GM18907 (cell line): Measurements from ENCODE around the gene IQGAP2.
A peak's percentile ranks its signal among the peaks of the same experiment; 100 is the strongest.
"Not testable (repeated sequence)": the region's sequence is repeated elsewhere in the genome, so short reads cannot be mapped to it uniquely, and the experiment has no call there.

Experiments used
- ATAC-seq: cut with Tn5 transposase; IDR thresholded peaks from one replicate; pipeline ENCODE4 v1.9.1; 2021; ENCODE audit warnings: mild to moderate bottlenecking, moderate library complexity; ENCODE audit not compliant: unreplicated experiment

IQGAP2 gene

DNA sequence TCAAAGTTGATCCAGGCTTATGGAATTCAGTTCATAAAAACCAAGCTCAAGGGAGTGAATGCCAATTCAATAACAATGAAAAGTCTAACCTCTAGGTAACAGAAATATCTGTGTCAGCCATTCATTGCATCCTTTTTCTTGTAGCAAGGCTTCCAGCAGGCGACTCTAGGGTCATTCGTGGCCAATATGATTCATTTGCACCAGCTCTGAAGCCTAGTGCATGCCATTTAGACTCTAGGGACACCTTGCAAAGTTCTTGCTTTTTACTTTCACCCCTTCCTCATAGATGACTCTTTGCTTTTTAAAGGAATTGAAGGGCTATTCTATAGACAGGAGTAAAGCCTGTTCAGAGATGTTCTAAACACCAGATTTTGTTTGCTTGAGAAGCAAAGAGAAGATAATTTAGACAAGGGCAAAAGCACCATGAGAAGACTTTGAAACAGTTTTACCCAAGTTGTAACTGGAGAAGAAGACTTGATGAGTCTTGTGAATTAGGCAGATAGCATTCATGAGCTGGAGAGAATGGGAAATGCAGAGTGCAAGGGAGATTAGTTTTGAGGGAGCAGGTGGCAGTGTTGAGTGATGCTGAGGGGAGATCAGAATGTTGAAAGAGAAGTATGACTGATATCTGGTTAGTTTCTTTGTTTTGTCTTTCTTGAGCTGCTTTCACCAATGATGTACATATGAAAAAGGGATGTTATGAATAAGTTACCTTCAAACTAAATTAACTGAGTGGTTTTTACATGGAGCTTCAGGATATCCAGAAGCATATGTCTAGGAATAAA lies 125.7 kb downstream of the IQGAP2 start:
- no peak for ATAC-seq

DNA sequence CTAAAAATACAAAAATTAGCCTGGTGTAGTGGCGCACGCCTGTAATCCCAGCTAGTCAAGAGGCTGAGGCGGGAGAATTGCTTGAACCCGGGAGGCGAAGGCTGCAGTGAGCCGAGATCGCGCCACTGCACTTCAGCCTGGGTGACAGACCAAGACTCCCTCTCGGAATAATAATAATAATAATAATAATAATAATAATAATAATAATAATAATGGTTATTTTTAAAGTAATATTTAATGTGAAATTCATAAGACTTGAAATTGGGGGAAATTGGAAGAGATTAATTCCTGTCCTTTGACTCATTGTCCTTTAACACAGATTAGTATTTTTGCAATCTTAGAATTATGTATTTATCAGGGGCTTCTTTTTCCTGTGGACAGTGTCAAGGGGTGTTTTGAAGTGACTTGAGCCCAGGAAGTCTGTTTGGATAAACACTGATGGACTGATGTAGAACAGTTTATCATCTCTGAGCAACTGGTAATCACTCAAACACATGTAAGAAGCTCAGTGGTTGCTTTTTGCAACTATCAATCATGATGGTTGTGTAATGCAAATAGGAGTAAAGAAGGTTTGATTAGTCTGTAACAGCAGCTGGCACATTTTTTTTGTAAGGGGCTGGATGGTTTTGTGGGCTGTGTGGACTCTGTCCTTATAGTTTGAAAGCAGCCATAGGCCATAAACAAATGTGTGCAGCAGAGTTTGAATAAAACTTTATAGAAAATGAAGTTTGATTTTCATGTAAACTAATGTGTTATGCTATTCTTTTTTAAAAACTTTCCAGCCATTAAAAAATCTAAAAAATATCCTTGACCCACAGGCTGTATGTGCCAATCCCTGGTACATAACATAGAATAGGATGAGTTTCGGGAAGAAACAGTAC lies 126.6 kb downstream of the IQGAP2 start:
- ATAC-seq, result no peak

DNA sequence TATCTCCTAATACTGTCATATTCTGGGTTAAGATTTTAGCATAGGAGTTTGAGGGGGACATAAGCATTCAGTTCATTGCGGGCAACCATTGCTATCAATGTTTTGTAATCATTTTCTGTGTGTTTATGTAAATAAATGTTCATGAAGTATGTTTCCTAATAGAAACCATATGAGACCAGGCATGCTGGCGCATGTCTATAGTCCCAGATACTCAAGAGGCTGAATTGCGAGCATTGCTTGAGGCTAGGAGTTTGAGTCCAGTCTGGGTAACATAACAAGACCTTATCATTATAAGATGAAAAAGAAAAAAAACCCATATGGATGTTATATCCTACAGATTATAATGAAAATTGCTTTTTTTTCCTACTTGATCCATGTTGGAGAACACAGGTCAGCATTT lies 129.0 kb downstream of the IQGAP2 start:
- ATAC-seq, result no peak

DNA sequence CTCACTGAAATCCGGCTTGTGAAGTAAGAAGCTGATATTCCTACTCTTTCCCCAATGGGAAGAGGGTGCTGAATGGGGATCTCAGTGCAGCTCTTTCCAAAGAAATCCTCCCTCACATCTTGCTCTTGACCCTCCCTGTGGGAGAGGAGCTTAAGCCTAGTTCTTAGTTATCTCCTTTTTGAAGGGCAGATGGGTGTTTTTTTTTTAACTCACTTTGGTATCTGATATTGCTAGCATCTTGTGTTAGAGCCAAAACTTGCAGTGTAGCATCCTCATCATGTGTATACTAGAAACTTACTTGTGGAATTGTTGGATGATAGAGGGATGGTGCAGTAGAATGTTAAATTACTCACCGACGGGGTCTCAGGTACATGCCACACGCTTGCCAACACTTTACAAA lies 129.9 kb downstream of the IQGAP2 start:
- ATAC-seq, result no peak

DNA sequence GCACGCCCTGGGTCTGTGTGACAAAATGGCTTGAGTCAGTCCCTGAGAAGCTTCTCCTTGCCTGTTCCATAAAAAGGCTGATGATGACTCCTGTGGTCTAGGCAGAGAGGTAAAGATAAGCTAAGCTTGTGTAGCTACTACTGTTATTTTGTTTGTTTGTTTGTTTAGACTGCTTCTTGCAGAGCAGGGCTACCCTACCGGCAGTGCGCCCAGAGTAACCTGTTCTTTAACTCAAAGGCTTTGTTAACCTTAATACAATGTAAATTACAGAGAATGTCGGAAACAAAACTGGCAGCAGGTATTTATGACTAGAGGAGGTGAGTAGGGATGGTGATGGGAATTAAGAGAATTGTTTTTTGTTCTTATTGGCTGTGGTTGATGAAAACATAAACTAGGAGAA lies 132.5 kb downstream of the IQGAP2 start:
- no peak for ATAC-seq

DNA sequence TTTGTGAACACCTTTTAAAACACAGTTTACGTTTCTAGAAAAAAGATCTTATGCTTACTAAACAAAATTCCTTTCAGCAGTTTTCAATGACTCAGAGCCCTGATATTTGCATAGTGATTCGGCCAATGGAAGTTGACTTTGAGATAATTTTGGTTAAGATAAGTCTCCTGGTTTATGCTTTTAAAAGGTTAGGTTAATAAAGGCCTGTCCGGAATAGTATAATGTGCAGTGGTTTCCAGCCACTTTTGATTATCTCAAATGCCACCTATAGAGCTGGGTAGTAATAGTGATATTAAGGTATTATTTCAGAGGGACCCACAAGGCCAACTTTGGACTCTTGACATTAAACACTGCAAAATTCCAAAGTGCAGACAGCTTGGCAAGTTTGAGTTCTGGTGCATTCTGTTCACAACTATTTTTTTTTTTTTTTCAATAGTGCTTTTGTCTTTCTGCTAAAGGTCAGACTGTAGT lies 134.0 kb downstream of the IQGAP2 start:
- ATAC-seq, result no peak

DNA sequence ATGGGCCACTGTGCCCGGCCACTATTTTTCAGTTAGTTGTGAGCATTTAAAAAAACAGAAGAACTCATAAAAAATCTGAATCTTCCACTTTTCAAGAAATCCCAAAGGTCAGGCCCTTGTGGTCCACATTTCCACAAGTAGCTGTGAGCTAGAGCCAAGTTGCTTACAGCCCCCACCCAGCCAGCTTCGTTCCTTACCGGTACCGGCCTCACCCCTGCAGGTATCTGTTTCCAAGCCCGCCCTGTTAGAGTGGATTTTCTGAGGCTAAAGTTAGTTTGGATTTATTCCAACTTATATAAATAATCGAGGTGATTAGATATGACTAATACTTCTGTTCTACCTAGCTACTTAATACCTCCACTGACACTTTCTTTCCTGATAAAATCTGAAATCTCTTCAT lies 139.2 kb downstream of the IQGAP2 start:
- no peak for ATAC-seq

DNA sequence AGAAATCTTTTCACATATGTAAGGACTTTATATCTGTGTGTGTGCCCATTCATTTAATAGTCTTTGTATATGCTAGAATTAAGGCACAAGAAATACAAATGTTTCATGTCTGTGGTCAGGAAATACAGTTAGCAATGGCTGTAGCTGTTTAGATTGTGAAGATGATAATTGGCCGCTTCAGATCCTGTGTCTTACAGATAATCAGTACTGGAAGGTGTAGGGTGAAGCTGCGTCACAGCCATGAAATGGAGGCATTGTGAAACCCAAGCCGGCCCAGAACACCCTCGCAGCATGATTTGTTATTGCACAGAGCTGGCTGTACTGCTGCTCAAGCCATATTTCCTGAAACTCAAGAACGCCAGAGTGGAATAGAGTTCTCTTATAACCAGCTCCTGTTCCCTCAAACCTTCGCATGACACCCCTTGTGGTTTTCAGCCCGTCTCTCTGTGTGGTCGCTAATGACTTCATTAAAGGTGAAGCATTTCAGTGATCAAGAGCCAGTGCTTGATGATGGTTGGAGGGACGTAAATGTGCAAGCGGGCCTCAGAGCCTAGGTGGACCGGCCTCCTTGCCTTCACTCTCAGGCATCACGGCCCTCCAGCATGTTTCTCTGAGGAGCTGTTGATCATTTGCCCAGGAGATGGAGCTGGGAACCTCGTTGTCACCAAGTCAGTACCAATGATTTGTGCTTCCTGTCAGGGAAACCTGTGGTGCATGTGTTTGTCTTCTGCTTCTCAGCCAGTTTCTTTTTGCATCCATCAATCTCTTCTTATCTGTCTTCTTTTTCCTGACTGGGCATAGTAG lies 140.0 kb downstream of the IQGAP2 start:
- no peak for ATAC-seq

DNA sequence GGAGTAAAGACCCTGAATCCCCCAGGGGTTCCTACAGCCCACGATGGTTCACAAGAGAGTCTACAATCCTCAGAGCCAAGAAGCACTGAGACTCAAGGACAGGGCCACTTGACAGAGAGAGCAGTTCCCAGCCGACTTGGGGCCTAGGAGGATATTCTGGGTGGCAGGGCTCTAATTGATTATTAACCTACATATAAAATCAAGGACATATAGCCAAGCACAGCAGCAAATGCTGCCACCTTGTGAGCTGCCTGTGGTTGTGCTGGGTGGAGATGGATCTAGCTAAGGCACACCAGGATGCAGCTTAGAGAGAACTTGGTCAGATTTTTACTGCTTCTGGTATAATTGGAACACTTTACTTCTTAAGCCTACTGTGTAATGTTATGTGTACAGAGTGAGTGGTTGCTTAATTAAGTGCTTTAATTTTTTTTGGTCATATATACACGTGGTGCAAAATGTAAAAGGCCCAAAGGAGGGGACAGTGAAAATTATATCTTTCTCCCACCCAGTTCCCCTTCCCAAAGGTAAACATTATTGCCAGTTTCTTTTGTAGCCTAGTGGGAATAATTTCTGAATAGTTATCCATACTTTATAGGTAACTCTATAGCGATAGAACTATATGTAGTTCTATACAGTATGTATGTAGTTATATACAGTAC lies 141.3 kb downstream of the IQGAP2 start:
- peak; percentile 45 for ATAC-seq

DNA sequence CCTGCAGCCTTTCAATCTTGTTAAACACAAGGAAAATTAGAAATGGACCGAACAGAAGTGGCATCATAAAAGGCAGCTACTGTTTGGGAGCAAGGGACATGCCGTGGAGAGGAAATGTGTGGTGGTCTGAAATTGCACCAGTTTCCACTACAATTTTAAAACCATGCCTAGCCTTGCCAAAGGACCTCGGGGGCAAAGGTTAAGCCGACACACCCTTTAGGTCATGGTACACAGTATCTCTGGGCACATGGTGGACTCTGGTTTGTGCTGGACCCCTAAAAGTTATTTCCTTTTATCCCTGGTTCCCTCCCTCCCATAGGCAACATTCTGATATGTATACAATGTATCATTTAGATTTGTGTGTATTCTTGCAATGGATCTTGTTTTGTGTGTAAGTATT lies 142.1 kb downstream of the IQGAP2 start:
- ATAC-seq, result no peak

DNA sequence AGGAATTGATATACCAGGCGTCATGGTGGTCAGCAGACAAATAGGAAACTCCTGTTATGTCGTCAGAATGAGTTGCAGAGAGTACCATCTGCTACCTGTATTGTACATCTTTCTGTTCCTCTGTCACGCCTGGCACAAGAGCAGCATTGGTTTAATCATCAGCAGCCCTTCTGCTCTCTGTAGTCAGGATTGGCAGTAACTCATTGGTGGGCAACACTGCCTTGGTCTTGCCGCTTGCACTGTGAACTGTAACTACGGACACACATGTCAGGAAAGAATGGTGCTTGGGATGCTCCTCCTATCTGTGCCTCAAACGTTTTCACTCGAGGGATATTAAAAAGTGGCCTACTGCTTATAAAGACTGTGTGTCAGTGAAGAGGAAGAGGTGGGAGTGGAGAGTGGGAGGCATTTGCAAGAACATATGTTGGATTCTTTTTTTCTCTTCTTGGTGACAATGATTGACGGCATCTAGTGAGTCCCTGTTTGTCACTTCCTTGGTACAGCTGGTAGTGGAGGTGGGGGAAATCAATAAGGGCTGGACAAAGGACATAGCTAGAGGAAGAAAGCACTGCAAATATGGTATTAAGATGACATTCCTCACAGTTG lies 143.5 kb downstream of the IQGAP2 start:
- peak; percentile 28 for ATAC-seq

DNA sequence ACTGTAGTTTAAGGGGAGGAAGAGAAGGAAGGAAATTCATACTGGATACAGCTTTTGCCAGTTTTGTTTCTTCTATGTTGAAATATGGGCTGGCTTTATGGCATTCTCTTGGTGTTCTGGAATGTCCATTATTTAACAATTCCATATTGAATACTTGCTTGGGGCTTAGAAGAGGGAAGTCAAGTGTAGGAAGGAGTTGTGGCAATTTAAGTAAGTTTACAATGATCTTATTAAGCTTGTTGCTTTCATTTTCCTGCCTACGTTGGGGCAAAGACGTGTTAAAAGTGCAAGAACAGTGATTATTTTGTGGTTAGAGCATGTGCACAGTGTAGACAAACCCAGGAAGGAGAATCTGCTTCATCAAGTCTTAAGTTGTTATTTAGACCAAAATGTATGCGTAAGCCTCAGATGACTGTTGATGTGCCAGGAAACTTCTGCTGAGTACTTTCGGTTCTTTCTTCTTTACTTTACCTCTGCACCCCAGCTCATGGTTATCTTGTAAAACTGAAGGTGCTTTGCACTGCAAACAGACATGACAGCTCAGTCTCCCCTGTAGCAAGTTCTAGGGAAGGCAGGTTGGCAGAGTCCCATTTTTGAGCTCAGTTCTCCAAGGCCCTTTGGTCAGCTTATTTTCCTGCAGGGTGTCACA lies 144.3 kb downstream of the IQGAP2 start:
- peak; percentile 60 for ATAC-seq

DNA sequence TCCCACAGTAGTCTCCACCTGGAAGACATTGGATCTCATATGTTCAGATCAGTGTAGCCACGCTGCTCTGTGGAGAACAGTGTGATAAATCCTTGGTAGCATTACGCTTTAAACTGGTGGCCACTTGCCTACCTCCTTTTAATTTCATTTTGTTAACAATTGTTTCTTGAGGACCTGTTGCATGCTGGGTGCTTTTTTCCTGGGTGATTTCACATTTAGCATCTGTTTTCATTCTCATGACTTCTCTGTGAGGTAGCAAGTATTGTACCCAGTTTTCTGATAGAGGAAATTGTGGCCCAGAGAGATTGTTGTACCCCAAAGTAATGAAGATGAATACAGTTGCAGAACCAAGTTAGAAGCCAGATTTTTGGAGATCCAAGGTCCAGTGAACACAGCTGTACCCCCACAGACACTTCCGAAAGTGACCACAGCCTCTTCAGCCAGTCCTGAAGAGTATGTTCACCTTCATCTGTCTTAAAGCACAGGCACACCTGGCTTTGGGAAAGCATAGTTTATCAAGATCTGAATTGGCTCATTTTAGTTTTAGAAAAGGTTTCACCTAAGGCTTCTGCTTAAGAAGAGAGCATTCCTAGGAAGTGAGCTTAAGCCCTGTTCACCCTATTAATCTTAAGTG lies 144.9 kb downstream of the IQGAP2 start:
- ATAC-seq, result peak; percentile 32

DNA sequence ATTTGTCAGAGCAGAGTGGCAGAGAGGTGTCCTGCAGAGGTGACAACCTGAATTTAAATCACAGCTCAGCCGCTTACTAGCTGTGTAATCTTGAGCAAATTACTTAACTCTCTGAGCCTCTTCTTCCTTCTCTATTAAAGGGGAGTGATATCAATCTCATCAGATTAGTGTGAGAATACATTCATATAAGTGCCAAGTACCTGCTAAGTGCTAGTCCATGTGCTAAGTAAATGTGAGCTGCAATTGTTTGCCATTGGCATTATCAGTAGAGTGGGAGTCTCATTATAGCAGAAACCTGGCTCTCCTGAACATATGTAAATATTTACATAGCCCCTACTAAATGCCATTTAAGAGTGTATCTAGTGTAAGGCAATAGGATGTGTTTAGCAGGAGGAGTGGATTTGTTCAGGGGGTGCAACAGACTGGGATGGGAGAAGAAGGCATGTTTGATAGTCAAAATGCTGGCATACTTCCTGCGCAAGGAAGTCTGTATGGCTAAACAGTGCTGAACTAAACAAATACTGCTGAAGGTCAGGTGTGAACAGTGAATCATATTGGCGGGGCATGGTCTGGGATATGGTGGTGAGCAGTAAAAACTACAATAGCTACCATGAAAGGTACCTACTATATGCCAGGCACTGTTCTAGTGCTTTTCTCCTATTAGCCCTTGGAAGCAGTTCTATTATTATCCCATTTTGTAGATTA lies 145.6 kb downstream of the IQGAP2 start:
- no peak for ATAC-seq

DNA sequence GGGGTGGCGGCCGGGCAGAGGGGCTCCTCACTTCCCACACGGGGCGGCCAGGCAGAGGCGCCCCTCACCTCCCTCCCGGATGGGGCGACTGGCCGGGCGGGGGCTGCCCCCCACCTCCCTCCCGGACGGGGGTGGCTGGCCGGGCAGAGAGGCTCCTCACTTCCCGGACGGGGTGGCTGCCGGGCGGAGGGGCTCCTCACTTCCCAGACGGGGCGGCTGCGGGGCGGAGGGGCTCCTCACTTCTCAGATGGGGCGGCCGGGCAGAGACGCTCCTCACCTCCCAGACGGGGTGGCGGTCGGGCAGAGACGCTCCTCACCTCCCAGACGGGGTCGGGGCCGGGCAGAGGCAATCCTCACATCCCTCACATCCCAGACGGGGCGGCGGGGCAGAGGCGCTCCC lies 147.8 kb downstream of the IQGAP2 start:
- not testable (repeated sequence) for ATAC-seq

DNA sequence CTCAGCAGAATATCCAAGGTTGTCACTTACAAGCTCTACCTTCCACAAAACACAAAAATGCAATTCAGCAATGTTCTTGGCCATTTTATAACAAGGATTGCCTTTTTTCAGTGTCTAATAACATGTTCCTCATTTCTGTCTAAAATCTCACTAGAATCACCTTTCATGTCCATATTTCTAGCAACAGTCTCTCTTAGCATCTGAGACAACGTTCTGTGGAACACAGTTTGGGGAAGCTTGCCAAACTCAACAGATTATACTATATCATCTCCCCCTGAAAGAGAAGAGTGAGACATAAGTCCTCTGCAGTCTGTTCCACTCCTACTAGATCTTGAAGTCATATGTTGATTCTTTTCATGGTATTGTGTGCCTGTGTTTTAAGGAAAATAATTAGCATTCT lies 149.5 kb downstream of the IQGAP2 start:
- no peak for ATAC-seq

DNA sequence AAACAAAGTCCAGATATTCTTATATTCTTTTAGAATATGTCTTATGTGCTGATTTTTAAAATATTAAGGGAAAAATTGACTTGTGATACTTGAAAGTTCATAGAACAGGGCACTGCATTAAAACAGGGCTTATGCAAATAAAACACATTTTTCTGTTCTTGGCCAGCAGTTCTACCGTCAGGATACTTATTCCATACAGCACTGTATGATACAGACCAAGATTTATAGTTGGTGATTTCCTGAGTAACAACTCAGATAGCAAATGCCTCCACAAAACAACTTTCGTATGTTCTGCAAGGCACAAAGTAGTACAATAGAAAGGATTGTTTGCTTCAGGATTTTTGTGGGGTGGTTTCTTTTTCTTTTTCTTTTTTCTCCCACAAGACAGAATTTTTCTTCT lies 150.2 kb downstream of the IQGAP2 start:
- no peak for ATAC-seq

DNA sequence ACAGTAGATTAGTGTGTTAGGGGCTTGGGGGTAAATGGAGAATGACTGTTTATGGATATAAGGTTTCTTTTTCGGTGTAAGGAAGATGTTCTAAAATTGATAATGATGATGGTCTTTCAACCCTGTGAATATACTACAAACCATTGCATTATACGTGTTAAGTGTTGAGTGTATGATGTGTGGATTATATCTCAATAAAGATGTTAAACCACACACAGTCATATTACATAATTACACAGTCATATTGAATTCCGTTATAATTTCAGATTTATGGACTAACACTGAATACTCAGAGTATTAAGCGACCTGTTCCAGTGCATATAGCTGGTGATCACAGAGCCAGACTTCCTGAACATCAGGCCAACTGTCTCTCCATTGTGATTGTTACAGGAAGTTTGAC lies 152.0 kb downstream of the IQGAP2 start:
- no peak for ATAC-seq

DNA sequence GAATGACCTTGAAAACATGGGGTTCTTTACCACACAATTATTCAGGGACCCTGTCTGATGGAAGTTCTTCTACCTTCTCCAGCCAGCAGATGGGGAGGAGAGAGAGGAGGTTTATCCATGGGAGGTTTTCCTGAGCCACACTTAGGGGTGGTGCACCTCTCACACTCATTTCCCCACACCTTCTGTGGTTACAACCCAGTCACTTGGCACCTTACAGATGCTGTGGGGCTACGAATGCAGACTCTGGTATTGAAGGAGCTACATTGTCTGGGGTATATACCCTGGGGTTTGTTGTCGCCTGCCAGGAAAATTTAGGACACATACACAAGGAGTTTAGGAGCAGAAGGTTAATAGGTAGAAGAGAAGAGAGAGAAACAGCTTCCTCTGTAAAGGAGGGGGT lies 152.6 kb downstream of the IQGAP2 start:
- ATAC-seq, result no peak
